Stimulated activated CD8-positive, alpha-beta memory T cell treated with anti-CD3 and anti-CD28 coated beads, Interleukin-12 subunit alpha, Interleukin-12 subunit beta, amount 100 ng/mL, for 4 hours (primary cell): ENCODE measurements around the gene CST2.
"Not testable (repeated sequence)": the region's sequence is repeated elsewhere in the genome, so short reads cannot be mapped to it uniquely, and the experiment has no call there.

ENCODE experiments used
- DNase-seq: peaks from one replicate; pipeline ENCODE4 v3.0.0-alpha.2; 2020; ENCODE audit warnings: low read depth

Gene CST2

GRCh38 chr20:23810349-23810748 is 16.2 kb downstream of the CST2 start:
- not testable (repeated sequence) for DNase-seq

- no peak for DNase-seq
Measured at GRCh38 chr20:23800865-23801264, 25.7 kb downstream of the CST2 start.

GRCh38 chr20:23799216-23799847 is 27.2 kb downstream of the CST2 start:
- not testable (repeated sequence) for DNase-seq

GRCh38 chr20:23795526-23795925 is 31.0 kb downstream of the CST2 start:
- no peak for DNase-seq

- no peak for DNase-seq
Measured at GRCh38 chr20:23794841-23795240, 31.7 kb downstream of the CST2 start.

GRCh38 chr20:23794065-23794464 is 32.5 kb downstream of the CST2 start:
- DNase-seq, result no peak

GRCh38 chr20:23783447-23783846 is 43.1 kb downstream of the CST2 start:
- no peak for DNase-seq

- DNase-seq, result no peak
Measured at GRCh38 chr20:23782366-23782983, 44.1 kb downstream of the CST2 start.

- DNase-seq, result not testable (repeated sequence)
Measured at GRCh38 chr20:23778676-23779075, 47.9 kb downstream of the CST2 start.

GRCh38 chr20:23777380-23777779 is 49.1 kb downstream of the CST2 start:
- not testable (repeated sequence) for DNase-seq

GRCh38 chr20:23776067-23776771 is 50.3 kb downstream of the CST2 start:
- no peak for DNase-seq

- no peak for DNase-seq
Measured at GRCh38 chr20:23774081-23774480, 52.4 kb downstream of the CST2 start.
